GM19025 (cell line): ENCODE measurements around the gene IFT122.
"Not testable (repeated sequence)": the region's sequence is repeated elsewhere in the genome, so short reads cannot be mapped to it uniquely, and the experiment has no call there.

ENCODE experiments used
- ATAC-seq: cut with Tn5 transposase; IDR thresholded peaks from one replicate; pipeline ENCODE4 v1.9.1; 2021; ENCODE audit warnings: mild to moderate bottlenecking, low read depth, moderate library complexity; ENCODE audit not compliant: unreplicated experiment

The IFT122 gene

DNA sequence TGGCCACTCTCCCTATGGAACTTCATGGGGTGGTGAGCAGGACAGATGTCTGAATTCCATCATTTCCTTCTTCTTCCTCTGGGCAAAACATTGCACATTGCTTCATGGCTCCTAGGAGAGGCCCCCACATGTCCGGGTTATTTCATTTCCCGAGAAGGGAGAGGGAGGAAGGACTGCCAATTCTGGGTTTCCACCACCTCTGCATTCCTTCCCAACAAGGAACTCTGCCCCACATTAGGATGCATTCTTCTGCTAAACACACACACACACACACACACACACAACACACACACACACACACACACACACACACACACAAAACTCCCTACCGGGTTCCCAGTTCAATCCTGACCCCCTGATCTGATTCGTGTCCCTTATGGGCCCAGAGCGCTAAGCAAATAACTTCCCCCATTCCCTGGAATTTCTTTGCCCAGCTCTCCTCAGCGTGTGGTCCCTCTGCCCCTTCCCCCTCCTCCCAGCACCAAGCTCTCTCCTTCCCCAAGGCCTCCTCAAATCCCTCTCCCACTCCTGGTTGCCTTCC is 90.3 kb downstream of the IFT122 start:
- no peak for ATAC-seq

DNA sequence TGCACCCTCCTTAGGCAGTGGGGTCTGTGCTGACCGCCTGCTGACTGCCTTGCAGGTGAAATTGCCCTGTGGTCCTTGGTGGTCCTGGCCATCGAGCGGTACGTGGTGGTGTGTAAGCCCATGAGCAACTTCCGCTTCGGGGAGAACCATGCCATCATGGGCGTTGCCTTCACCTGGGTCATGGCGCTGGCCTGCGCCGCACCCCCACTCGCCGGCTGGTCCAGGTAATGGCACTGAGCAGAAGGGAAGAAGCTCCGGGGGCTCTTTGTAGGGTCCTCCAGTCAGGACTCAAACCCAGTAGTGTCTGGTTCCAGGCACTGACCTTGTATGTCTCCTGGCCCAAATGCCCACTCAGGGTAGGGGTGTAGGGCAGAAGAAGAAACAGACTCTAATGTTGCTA is 90.8 kb downstream of the IFT122 start:
- no peak for ATAC-seq

DNA sequence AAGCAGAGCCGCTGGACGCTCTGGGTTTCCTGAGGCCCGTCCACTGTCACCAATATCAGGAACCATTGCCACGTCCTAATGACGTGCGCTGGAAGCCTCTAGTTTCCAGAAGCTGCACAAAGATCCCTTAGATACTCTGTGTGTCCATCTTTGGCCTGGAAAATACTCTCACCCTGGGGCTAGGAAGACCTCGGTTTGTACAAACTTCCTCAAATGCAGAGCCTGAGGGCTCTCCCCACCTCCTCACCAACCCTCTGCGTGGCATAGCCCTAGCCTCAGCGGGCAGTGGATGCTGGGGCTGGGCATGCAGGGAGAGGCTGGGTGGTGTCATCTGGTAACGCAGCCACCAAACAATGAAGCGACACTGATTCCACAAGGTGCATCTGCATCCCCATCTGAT is 91.7 kb downstream of the IFT122 start:
- no peak for ATAC-seq

DNA sequence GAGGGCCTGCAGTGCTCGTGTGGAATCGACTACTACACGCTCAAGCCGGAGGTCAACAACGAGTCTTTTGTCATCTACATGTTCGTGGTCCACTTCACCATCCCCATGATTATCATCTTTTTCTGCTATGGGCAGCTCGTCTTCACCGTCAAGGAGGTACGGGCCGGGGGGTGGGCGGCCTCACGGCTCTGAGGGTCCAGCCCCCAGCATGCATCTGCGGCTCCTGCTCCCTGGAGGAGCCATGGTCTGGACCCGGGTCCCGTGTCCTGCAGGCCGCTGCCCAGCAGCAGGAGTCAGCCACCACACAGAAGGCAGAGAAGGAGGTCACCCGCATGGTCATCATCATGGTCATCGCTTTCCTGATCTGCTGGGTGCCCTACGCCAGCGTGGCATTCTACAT is 92.2 kb downstream of the IFT122 start:
- ATAC-seq: no peak

DNA sequence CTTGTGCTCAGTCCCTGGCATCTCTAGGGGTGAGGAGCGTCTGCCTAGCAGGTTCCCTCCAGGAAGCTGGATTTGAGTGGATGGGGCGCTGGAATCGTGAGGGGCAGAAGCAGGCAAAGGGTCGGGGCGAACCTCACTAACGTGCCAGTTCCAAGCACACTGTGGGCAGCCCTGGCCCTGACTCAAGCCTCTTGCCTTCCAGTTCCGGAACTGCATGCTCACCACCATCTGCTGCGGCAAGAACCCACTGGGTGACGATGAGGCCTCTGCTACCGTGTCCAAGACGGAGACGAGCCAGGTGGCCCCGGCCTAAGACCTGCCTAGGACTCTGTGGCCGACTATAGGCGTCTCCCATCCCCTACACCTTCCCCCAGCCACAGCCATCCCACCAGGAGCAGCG is 93.4 kb downstream of the IFT122 start:
- ATAC-seq: no peak

DNA sequence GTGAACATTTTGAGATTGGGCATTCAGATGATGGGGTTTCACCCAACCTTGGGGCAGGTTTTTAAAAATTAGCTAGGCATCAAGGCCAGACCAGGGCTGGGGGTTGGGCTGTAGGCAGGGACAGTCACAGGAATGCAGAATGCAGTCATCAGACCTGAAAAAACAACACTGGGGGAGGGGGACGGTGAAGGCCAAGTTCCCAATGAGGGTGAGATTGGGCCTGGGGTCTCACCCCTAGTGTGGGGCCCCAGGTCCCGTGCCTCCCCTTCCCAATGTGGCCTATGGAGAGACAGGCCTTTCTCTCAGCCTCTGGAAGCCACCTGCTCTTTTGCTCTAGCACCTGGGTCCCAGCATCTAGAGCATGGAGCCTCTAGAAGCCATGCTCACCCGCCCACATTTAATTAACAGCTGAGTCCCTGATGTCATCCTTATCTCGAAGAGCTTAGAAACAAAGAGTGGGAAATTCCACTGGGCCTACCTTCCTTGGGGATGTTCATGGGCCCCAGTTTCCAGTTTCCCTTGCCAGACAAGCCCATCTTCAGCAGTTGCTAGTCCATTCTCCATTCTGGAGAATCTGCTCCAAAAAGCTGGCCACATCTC is 94.5 kb downstream of the IFT122 start:
- no peak for ATAC-seq

DNA sequence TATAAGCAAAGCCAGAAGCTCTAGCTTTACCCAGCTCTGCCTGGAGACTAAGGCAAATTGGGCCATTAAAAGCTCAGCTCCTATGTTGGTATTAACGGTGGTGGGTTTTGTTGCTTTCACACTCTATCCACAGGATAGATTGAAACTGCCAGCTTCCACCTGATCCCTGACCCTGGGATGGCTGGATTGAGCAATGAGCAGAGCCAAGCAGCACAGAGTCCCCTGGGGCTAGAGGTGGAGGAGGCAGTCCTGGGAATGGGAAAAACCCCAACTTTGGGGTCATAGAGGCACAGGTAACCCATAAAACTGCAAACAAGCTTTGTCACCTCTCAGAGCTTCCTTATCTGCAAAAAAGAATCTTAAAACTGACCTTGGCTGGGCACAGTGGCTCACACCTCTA is 95.1 kb downstream of the IFT122 start:
- ATAC-seq: no peak

DNA sequence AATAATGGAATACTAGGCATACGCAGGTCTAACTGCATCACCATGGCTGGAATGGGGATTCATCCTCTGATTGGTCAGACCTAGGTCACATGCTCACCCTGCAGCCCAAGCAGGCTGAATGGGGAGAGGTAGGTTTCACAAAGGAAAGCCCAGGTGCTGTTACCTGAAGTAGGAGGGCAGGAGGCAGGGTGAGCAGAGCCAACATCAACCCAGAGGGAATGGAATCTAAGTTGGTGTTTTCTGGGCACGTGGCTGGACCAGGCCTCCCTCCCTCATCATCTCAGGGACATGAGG is 96.3 kb downstream of the IFT122 start:
- no peak for ATAC-seq

DNA sequence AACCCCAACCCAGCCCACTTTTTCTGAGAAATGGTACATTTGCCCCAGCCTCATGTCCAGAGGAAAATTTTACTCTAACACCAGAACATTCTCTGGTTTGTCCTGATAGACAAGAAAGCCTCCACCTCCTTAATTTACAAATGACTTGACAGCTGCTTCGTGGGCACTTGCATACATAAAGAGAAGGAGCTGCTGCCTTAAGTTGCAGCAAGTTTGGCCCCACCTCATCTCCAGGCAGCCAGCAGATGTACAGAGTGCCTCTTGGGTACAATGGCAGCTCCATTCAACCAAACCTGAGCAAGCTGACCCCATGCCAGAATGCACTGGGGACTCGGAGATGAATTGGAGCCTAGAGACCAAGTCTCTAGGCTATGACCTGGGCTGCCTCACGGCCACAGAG is 96.8 kb downstream of the IFT122 start:
- no peak for ATAC-seq

DNA sequence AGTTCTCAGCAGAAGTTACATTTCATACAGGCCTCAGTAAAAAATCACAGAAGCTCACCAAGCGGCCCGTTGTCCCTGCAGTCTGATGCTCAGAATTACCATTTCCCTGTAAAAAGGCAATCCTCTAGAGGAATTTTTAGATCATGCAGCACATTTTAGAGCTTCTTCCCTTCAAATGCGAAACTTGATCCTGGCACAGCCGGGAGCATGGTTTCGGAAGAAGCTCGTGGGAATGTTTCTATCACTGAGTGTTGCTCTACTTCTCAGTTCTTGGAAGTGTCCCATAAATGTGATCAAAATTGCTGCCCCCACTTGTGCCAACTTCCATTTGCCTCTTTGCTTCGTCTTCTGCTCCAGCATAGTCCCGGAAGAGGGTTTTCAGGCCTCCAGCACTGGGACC is 99.2 kb downstream of the IFT122 start:
- no peak for ATAC-seq

DNA sequence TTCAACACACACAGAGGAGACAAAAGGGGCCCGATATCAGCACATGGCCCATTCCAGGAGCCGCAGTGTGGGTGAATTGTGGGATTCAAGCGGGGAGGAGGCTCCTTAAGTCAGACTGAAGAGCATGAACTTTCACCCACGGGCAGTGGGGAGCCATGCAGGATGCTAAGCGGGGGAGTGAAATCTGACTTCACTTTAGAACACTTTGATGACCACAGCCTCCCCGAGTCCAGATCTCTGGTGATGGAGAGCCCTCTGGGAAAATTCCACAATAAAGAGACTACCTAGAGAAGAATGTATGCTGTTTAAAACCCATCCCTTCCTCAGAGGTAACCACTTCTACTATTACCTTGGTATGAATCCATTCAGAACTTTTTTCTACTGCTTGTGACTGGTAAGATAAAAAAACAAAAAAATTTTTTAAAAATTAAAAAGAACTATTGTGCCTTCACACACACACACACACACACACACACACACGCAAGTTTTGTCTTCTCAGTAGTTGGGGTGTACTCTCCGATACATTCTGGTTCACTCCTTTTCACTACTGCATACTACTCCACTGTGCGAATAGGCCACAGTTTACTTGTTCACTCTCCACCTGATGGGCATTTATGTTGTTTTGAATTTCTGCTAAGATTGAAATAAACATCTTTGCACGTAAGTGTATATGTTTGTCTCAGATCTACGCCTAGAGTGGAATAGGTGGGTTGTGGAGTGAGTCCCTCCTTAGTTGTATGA is 100.9 kb downstream of the IFT122 start:
- no peak for ATAC-seq

DNA sequence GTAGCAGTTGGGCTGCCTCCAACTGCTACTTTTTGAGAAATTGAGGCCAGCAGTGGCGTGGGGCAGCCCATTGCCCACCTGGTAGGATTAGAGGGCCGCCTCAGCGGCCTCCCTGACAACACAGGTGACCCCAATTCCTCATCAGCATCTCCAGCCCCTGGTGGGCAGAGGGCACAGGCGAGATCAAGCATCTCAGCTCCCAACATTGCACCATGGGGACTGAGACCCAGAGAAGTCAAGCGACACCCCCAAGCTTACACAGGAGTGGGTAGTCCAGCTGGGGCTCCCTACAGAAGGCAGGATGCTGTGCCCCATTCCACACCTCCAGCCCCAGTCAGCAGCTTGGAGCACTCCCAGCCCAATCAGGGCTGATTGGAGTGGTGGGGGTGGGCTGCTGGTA is 102.7 kb downstream of the IFT122 start:
- no peak for ATAC-seq

DNA sequence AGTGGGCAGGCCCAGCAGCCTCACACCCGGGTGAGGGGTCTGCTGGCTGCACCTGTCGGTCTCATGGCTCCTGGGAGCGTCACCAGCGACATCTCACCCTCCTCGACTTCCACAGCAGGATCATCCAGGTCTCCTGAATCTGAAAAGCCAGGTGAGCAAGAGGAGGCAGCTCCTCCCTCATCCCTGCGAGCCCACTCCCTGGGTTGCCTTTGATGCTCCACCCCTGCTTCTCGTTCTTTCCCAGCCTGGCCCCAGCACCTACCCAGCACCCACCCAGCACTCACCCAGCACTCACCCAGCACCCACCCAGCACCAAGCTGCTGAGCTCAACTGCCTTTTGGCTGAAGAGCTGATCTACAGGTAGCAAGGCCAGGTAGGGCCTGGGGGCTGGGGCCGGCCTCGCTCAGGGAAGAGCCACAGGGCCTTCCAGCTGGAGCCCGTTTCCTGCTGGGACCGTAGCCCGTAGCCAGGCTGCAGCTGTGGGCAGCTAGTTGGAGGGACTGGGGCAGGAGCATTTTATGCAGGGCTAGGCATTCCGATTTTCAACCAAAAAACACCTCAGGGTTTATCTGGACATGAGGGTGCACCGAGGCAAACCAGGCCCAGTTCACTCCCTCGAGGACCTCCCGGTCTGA is 103.2 kb downstream of the IFT122 start, which contains the start of gene H1-8:
H1-8 (plus strand) TSS at position 20 of the 635 bp plus-strand sequence; CDS start at position 64, 44 bp downstream.
- no peak for ATAC-seq

DNA sequence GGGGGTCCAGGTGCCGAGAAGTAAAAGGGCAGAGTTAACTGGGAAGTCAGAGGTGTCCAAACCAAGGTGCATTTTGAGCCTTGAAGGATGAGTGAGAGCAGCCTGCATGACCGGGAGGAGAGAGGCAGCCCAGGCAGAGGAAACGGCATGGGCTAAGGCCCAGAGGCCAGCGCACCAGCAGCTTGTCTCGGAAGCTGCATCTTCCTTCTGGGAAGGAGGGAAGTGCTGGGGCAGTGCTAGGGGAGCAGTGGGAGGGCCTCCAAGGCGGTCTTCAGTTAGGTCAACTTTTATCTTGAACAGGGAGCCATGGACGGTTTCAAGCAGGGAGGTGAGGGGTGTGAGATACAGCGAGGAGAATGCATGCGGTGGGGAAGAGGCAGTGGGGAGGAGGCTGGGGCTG is 104.0 kb downstream of the IFT122 start:
- ATAC-seq: no peak

DNA sequence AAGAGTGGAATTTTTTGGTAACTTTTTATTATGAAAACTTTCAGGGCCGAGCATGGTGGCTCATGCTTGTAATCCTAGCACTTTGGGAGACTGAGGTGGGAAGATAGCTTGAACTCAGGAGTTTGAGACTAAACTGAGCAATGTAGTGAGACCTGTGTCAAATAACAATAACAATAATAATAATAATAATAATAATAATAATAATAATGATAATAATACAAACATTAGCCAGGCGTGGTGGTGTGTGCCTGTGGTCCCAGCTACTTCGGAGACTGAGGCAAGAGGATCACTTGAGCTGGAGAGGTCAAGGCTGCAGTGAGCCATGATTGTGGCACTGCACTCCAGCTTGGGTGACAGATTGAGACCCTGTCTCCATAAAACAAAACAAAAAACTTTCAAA is 105.9 kb downstream of the IFT122 start:
- ATAC-seq: not testable (repeated sequence)

DNA sequence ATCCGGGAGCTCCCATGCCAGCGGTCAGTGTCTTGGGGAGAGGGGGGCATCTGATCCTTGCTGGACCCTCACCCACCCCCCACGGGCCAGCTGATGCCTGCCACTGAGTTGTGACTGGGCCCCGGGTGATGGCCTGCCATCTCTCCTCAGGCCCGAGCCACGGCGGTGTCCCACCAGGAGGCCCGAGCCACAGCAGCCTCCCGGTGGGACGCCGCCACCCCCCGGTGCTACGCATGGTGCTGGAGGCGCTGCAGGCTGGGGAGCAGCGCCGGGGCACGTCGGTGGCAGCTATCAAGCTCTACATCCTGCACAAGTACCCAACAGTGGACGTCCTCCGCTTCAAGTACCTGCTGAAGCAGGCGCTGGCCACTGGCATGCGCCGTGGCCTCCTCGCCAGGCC is 107.2 kb downstream of the IFT122 start:
- no peak for ATAC-seq

DNA sequence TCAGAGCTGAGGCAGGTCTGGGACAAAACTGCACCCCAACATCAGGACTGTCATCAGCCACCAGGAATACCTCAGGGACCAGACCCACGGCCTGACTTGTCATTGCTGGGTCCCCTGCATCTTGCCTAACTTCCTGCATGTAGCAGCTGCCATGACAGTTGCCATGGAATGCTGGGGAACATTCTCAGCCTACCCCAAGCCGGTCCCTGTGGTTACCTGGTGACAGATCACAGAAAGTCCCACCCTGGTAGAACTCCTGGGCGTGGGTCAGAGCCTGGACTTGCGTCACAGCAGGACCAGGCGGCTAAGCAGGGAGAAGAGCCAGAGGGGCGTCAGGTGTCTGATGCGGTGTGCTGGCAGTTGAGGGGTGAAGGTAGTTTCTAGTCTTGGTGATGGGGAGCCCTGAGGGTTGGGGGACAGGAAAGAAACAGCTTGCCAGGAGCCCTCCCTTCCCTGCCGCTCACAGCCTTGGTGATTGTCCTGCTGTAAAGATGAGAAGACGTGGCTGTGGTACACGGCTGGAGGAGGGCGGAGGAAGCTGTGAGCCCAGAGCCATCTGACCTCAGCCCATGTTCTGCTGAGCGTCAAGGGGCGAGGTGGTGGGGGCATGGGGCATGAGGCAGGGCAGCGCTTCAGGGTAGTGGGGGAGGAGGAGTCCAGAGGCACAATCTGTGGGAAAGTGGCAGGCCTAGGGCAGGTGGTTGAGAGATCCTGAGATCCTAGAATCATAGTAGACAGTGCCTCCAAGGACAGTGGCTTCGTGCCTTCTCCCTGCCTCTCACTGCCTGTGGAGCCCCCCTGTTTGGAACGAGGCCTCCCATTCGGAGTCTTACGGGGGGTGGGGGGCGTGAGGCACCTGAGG is 108.3 kb downstream of the IFT122 start:
- ATAC-seq: no peak

DNA sequence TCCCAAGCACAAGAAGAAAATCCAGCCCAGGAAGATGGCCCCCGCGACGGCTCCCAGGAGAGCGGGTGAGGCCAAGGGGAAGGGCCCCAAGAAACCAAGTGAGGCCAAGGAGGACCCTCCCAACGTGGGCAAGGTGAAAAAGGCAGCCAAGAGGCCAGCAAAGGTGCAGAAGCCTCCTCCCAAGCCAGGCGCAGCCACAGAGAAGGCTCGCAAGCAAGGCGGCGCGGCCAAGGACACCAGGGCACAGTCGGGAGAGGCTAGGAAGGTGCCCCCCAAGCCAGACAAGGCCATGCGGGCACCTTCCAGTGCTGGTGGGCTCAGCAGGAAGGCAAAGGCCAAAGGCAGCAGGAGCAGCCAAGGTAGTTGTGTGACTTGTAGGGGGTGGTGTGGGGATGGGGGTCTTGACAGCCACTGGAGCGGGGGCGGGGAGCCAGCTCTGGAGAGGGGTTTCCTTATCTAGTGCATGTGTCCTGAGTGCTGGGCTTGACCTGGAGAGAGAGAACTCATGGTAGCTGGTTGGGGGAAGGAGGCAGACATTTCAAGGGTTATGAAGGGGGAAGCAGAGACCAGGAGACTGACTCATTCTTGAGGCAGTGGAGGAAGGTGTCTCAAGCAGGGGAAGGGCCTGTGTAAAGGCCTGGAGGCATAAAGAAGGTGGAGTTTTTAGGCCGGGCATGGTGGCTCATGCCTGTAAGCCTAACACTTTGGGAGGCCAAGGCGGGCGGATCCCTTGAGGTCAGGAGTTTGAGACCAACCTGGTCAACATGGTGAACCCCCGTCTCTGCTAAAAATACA is 109.2 kb downstream of the IFT122 start:
- no peak for ATAC-seq

DNA sequence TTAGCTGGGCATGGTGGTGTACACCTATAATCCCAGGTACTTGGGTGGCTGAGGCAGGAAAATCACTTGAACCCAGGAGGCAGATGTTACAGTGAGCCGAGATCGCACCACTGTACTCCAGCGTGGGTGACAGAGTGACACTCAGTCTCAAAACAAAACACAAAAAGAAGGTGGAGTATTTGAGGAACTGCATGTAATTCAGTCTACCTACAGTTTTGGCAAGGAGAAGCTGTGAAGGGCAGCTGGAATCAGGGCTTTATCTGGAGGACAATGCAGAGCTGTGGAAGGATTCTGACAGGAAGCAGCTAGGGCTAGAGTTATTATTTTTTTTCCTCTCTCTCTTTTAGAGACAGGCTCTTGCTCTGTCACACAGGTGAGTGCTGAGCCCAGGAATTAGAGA is 109.8 kb downstream of the IFT122 start:
- no peak for ATAC-seq
